NCI-H187 (cell line): ENCODE data around the gene SYCE3.
A peak's percentile ranks its signal among the peaks of the same experiment; 100 is the strongest.

ENCODE experiments used
- DNase-seq, 2 experiments: peaks; one replicate each; lab custom pipeline; 2025; lab: John Stamatoyannopoulos, UW

The SYCE3 gene

GRCh38 chr22:50600538-50600937 lies 37.8 kb upstream of the SYCE3 start, which contains the start of gene MAPK8IP2:
TSS of gene MAPK8IP2 (plus strand) at chr22:50600793. CDS start at chr22:50600819, 26 bp downstream.
- DNase-seq, result no peak

DNA sequence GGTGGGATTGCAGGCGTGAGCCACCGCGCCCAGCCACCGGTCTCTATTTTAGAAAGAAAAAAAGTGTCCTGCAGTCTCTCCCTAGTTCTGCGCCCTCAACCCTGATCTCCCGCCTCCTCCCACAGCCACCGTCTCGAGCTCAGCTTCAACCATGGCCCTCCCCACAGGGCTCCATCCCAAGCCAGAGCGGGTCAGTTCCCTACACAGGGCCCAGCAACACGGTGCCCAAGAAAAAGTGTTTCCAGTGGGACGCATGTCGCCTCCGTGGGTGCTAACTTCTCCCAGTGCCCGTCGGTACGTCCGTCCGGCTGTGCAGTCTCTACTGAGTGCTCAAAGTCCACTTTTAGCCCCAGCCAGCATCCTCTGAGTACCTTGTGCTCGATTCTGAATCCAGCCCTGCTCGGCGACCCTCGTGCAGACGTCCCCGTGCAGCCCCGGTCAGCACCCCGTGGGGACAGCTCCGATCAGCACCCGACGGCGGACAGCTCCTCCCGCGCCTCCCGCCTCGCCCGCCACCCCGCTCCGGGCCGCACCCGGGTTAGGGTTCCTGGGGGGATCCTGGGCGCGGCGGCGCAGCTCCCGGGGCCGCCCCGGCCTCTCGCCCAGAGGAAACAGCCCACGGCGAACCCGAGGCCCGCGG lies 37.2 kb upstream of the SYCE3 start:
- no peak for DNase-seq

DNA sequence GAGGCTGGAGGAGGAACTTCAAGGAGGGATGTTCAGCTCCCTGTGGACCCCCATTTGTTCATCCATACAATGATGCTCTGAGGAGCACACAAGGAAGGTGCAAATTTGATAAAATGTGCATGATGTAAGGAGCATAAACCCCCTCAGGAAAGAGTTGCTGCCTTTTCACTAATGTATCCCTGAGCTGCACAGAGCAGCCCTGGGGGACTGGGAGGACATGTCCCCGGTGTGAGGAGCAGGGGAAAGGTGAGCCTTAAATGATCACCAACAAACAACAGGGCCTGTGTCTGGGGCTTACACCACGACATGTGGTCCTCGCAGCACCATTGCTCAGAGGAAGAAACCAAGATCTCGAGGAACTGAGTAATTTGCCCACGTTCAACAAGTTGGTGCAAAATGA lies 34.4 kb upstream of the SYCE3 start:
- DNase-seq, result no peak

- DNase-seq, result no peak
Observed at GRCh38 chr22:50595189-50595588, 32.5 kb upstream of the SYCE3 start.

DNA sequence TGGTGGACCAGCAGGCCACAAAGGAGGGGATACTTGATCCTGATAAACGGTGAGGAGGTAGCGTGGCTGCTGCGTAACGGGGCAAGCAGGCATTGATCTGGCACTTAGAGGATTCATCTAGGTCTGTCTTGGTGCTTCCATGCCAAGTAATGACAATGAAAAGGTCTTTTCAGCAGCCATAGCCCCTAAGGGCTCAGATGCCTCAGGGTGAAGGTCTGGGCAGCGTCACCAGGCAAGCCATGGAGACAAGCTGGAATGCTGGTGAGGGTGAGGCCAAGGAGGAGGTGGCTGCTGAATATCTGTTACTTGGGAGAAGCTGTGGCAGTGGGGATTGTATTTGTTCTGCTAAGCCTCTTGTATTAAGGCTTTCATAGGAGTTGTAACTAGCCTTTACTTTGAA lies 24.7 kb upstream of the SYCE3 start:
- DNase-seq, result no peak

DNA sequence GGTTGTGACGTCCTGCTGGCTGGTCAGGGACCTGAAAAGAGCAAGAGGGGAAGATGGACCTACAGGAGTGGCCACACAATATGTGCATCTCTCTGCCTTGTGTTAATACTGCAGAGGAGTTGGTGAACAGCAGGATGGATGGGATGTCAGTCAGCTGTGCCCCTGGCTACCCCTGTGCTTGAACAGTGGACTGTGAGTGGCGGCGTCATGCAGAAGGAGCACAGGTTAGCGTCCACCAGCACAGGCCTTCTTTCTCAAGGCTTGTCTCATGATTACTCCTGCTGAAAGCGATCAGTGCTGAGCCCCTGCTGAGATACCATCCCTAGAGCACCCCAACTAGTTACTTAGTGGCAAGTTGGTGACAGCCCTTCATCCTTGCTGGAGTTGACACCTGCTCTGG lies 23.7 kb upstream of the SYCE3 start:
- DNase-seq, result no peak

DNA sequence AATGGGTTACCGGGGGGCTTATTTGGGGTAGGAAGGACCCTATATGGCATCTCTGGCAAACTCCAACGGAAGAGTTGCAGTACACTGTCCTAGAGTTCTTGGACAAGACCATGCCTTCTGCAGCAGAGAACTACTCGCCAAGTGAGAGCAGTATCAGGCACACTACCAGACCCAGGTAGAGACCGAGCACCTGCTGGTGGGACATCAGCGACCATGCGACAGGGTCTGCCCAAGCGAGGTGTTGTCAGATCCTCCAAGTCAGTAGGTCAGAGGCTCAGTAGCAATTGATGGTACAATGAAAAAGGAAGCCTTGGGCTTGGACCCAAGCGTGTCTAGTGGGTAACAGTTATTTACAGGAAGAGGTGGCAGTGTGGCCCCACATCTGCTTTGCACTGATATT lies 23.1 kb upstream of the SYCE3 start:
- DNase-seq, result no peak

DNA sequence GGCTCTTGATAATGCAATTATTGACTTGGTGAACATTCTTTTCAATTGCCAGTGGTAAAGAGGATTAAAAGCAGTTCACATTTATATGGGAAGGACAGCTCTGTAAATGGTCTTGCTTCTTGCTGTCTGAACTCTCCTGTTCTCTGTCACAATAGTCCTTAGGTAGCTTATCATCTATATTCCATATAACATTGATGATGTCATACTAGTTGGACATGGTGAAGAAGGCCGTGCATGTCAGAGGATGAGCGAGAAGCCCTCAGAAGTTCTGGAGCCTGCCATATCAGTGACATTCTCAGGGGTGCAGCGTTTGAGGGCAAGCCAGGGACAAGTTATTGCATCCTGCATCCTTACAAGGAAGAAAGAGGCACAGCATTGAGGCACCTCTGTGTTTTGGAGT lies 22.5 kb upstream of the SYCE3 start:
- DNase-seq, result no peak

- no peak for DNase-seq
Observed at GRCh38 chr22:50584106-50585096, 21.7 kb upstream of the SYCE3 start.

DNA sequence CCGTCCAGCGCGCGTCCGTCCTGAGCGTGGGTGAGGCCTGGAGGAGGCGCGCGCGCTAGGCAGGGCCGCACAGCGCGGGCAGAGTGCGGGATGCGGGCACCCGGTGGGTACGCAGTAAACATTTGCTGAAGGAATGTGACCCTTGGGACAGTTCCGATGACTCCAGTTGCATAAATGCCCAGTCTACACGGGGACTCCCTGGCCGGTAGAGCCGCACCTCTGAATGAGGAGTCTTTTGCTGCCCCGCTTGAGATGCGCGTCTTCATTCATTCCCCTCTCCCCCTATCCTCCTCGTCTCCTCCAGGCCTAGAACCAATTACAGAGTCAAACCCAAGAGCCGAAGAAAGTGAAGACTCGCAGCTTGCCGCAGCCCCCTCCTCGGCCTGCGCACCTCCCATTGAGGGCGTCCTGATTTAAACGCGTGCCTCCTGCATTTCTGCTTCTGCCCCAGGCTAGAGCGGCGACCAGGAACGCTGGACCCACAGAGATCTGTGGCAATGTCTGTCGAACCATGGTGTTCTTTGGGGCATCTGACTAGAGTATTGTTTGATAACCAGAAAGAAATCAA lies 20.7 kb upstream of the SYCE3 start:
- DNase-seq, result no peak

DNA sequence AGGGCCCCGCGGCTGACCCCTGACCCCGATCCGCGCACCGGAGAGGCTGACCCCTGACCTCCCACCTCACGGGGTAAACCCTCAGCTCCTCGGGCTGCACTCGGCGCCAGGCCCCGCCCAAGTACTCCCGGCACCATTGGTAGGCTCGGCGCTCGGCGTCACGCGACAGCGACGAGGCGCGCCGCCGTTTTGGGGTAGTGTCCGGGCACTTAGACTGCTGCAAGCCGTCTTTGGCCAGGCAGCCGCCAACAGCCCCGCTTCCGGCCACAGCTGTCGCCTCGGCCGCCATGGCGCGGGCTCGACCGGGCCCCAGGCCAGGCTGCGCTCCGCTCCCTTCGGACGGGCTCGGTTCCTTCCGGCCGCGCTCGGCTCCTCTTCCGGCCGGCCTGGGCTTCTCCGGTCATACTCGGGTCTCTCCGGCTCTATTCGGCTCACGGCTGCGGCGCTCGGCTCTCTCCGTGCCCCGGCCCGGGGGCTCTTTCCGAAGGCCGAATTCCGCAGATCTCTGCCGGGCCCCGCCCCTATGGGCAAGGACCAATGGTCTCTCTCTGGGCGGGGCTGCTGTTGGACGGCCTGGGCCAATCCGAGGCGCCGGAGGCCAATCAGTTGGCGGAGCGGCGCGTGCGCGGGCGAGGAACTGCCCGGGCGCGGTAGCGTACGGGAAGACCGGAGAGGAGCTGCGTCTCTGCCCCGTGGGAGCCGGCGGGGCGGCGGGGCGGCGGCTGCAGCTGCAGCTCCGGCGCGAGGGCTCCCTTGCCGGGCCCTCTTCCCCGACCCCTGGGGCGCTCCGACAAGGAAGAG lies 20.0 kb upstream of the SYCE3 start, which contains the start of gene CHKB:
Gene CHKB, minus strand, starts transcription at position 357 of the 801 bp plus-strand sequence. Its CDS starts 68 bp downstream, at position 289.
- DNase-seq, result peak; percentile 32 to 66

DNA sequence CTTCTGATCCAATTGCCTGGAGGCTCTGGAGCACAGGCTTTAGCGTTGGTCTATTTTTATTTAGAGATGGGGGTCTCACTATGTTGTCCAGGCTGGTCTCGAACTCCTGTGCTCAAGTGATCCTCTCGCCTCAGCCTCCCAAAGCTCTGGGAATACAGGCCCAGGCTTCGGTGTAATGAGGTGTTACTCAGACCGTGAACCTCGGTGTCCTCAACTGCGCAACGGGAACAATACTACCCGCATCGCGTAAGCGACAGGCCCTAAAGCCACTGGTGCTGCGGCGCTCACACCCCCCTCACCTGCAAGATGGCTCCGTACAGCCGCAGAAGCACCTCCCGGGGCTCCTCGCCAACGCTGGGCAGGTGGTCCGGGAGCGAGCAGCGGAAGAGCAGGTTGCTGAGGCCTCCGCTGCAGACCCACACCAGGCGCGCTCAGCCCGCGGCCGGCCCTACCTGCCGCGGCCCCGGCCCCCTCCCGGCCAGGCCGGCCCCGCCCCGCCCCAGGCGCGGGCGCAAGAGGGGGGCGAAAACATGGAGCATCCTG lies 19.3 kb upstream of the SYCE3 start:
- DNase-seq, result no peak

GRCh38 chr22:50581031-50581949 lies 18.6 kb upstream of the SYCE3 start:
- DNase-seq, result no peak

- DNase-seq, result no peak
Observed at GRCh38 chr22:50579752-50580151, 17.0 kb upstream of the SYCE3 start.

- no peak for DNase-seq
Observed at GRCh38 chr22:50578776-50579310, 16.1 kb upstream of the SYCE3 start.

GRCh38 chr22:50577987-50578775 lies 15.5 kb upstream of the SYCE3 start, which contains the start of gene CPT1B:
TSS of gene CPT1B (minus strand) at chr22:50578427. CDS start at chr22:50577915, 512 bp downstream.
- no peak for DNase-seq

DNA sequence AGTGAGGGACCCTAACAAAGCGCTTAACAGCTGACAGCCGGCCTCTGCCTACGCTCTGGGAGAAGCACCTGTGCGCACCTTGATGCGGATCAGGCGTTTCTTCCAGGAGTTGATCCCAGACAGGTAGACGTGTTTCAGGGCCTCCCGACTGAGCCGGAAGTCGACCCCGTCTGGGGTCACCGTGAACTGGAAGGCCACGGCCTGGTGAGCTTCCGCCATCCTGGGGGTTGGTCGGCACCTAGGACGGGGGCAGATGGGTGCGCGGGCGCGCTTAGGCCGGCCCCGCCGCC lies 14.9 kb upstream of the SYCE3 start:
- no peak for DNase-seq

- no peak for DNase-seq
Observed at GRCh38 chr22:50576806-50577696, 14.3 kb upstream of the SYCE3 start.
